ENCODE results near the gene PTPRD. TPM values are rescaled to one million over a fixed set of nuclear protein-coding genes. Genes with fewer than 3 reads are reported as not detected.

The PTPRD gene
- total RNA-seq, 1 experiment from 2014 or later, result 0.02 TPM

DNA sequence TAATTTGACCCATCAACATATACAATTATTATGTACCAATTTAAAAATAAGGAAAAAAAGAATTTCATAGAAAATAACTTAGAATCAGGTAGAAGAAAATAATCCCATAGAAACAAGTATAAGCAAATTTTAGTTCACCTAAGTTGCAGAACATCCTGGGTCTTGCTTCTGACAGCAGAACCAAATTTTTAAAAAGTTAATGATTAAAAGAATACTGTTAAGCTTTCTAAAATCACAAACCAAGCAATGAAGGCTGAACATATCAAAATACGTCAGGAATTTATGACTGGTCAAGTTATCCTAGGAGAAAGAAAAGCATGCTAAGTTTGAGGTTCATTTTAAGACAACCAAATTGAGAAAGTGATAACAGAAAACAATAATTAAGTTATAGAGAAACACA is 650.9 kb downstream of the PTPRD start (continued):
- no peak for TF ChIP-seq CEBPB (IDR thresholded peaks at IDR 0.05; ENCODE audit: low read depth)
- TF ChIP-seq ZNF274 (IDR thresholded peaks at IDR 0.05; ENCODE audit: low read depth, low read length), result no peak
- TF ChIP-seq RAD21 (IDR thresholded peaks at IDR 0.05; ENCODE audit: low read depth), result no peak
- TF ChIP-seq TCF7L2 (IDR thresholded peaks at IDR 0.05; ENCODE audit: borderline replicate concordance, extremely low read depth, insufficient read depth, insufficient read length), result no peak
- no peak for TF ChIP-seq ELF1 (IDR thresholded peaks at IDR 0.05; ENCODE audit: borderline replicate concordance, low read depth)
- TF ChIP-seq FOSL1 (IDR thresholded peaks at IDR 0.05; ENCODE audit: low read depth), result no peak
- TF ChIP-seq JUND (IDR thresholded peaks at IDR 0.05), result no peak

DNA sequence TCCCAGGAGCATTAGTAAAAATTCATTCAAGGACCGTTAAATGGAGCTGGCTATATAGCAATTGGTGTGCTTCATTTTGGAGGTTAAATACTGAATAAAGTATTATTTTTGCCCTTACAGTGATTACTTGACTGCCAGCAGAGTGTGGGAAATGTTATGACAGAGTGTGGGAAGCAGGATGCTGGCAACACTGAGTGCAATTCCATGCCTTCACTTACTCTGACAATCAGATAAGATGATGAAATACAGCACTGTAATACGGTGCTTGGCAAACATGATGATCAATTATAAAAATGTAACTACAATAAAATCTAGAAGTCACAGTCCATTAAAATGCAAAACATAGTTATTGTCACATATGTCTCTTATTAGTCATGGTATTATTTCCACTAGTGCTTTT is 651.3 kb downstream of the PTPRD start:
- no peak overlapping the region for H3K4me2 ChIP-seq (ENCODE audit: low read length)
- no peak for DNase-seq (ENCODE audit: low read depth, low spot score)
- H3K9me2 ChIP-seq (ENCODE audit: insufficient read depth), result no peaks in the 10 kb centered on the region
- no peak for TF ChIP-seq SIN3A (IDR thresholded peaks at IDR 0.05; ENCODE audit: low read depth)
- TF ChIP-seq, protein P1, sequence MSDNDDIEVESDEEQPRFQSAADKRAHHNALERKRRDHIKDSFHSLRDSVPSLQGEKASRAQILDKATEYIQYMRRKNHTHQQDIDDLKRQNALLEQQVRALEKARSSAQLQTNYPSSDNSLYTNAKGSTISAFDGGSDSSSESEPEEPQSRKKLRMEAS (IDR thresholded peaks at IDR 0.05), result no peak
- TF ChIP-seq ELF1 (IDR thresholded peaks at IDR 0.05; ENCODE audit: borderline replicate concordance, low read depth), result no peak
- no peak for TF ChIP-seq SRF (IDR thresholded peaks at IDR 0.05; ENCODE audit: low read depth)
- TF ChIP-seq POLR2AphosphoS5 (IDR thresholded peaks at IDR 0.05; ENCODE audit: low read depth, low read length), result no peak
- TF ChIP-seq JUND (IDR thresholded peaks at IDR 0.05), result no peak
- no peak for TF ChIP-seq FOSL1 (IDR thresholded peaks at IDR 0.05; ENCODE audit: low read depth)
- TF ChIP-seq ZNF274 (IDR thresholded peaks at IDR 0.05; ENCODE audit: low read depth, low read length), result no peak
- no peak for TF ChIP-seq ZBTB33 (IDR thresholded peaks at IDR 0.05; ENCODE audit: extremely low read depth, insufficient replicate concordance, low read length)
- intact Hi-C loops (cut with micrococcal nuclease), result no loop called here
- H2AFZ ChIP-seq (ENCODE audit: low read depth, low read length, poor library complexity, severe bottlenecking), result no peak overlapping the region
- ATAC-seq, result no peak
- H3K4me3 ChIP-seq (replicated peaks in 1 of 2; ENCODE audit: low read depth in 1 of 2, low read length in 2 of 2), result no peak overlapping the region
- H3K27me3 ChIP-seq (ENCODE audit: insufficient read depth, low read length), result no peaks in the 10 kb centered on the region
- ChIA-PET CTCF (no interaction called here), POLR2A (no interaction called here), RAD21 (ENCODE audit: low non-redundant PET in 1 of 2, low total read pairs in 2 of 2, uncharacterized antibody in 2 of 2, unreplicated experiment in 2 of 2) (no interaction called here)
- H3K9me3 ChIP-seq (ENCODE audit: control insufficient read depth in 1 of 2, insufficient read depth in 1 of 2, low read depth in 1 of 2, low read length in 2 of 2), result peaks cover 4 to 11% of the 10 kb centered on the region in 2 experiments; a peak in 2 of 4 replicates
- H3K9ac ChIP-seq (ENCODE audit: low read length), result no peak overlapping the region
- BruUV-seq (replicated peaks), result no TSS peak
- H3K36me3 ChIP-seq (ENCODE audit: control insufficient read depth in 1 of 2, insufficient read depth in 2 of 2, low read length in 2 of 2), result no peaks in the 10 kb centered on the region
- no peaks in the 10 kb centered on the region for H4K20me1 ChIP-seq (ENCODE audit: insufficient read depth)
- no peak overlapping the region for H3K27ac ChIP-seq (ENCODE audit: low read depth, low read length)
- H3K79me2 ChIP-seq (ENCODE audit: insufficient read depth, low read length), result no peaks in the 10 kb centered on the region
- H3K4me1 ChIP-seq (ENCODE audit: control insufficient read depth in 1 of 2, insufficient read depth in 2 of 2, low read length in 2 of 2), result no peaks in the 10 kb centered on the region
